Vagina (tissue), 2 donors: ENCODE data around the gene PLEKHJ1. TPM values are rescaled to one million over a fixed set of nuclear protein-coding genes. Genes with fewer than 3 reads are reported as not detected.

Experiments used
- DNase-seq, 2 donors: peaks; one replicate each; pipeline ENCODE4 v3.0.0-alpha.2; 2017; ENCODE audit errors: extremely low spot score in 2 of 2
- H3K27ac ChIP-seq: fragments of 200-600 bp; sonication (generic); one replicate; pipeline ENCODE4 v1.5.1; 2019
- H3K27me3 ChIP-seq: fragments of 200-600 bp; sonication (generic); one replicate; pipeline ENCODE4 v1.5.1; 2019
- H3K36me3 ChIP-seq, 2 donors: fragments of 200-600 bp; sonication (generic); one replicate each; pipeline ENCODE4 v1.5.1; 2017 to 2019
- H3K4me1 ChIP-seq: fragments of 200-600 bp; sonication (generic); one replicate; pipeline ENCODE4 v1.5.1; 2019
- H3K4me3 ChIP-seq, 2 donors: fragments of 200-600 bp; sonication (generic); 1 replicate in 1 of 2; 2 replicates in 1 of 2; pipeline ENCODE4 v1.5.1; 2016 to 2019
- H3K9me3 ChIP-seq: fragments of 200-600 bp; sonication (generic); one replicate; pipeline ENCODE4 v1.5.1; 2019
- CTCF ChIP-seq, 3 experiments: fragments of 450-650 bp in 2 of 3; fragments of 200-600 bp in 1 of 3; sonication (generic) in 1 of 3; IDR thresholded peaks; one replicate each; pipeline ENCODE4 v1.5.1; 2017 to 2019; ENCODE audit warnings: antibody characterized with exemption in 3 of 3, mild to moderate bottlenecking in 2 of 3, moderate library complexity in 2 of 3
- POLR2A ChIP-seq, 2 donors: fragments of 450-650 bp; IDR thresholded peaks; one replicate each; pipeline ENCODE4 v1.6.1; 2017; ENCODE audit warnings: antibody characterized with exemption in 2 of 2, mild to moderate bottlenecking in 2 of 2, moderate library complexity in 2 of 2
- POLR2AphosphoS5 ChIP-seq, 2 donors: sonication (generic); formaldehyde crosslinking; IDR thresholded peaks; one replicate each; pipeline ENCODE4 v1.9.0; 2017; ENCODE audit warnings: antibody characterized with exemption in 2 of 2, mild to moderate bottlenecking in 2 of 2, low read depth in 1 of 2; ENCODE audit not compliant: insufficient read depth in 1 of 2
- intact Hi-C: fragments of 100-400 bp; cut with DNase I; formaldehyde crosslinking; loops from one replicate; pipeline ENCODE4 v1.15.1; 2023
- total RNA-seq: library from RNA; depleted of rRNA; stranded (reverse); fragments of >200 nt; gene quantifications from one replicate; pipeline ENCODE4 v1.2.3, GENCODE V29; 2016

PLEKHJ1 gene
- total RNA-seq, 1 donor from 2014 or later = 30.7 TPM

- Histone ChIP-seq H3K36me3 (peaks cover 0 to 31% of the 10 kb centered on the region in 2 donors), H3K27ac (no peak overlapping the region), H3K4me1 (peaks cover 21% of the 10 kb centered on the region), H3K4me3 (no peak overlapping the region), H3K27me3 (no peaks in the 10 kb centered on the region), H3K9me3 (no peaks in the 10 kb centered on the region)
- intact Hi-C loops = no loop called here
- TF ChIP-seq POLR2A (IDR thresholded peaks at IDR 0.05) (no peak), POLR2AphosphoS5 (IDR thresholded peaks at IDR 0.05; ENCODE audit: insufficient read depth in 1 of 2, low read depth in 1 of 2) (no peak), CTCF (IDR thresholded peaks at IDR 0.05) (no peak)
- no peak for DNase-seq
These were observed 45.2 kb downstream of the PLEKHJ1 start for GRCh38 chr19:2190848-2191455.

- H3K36me3 ChIP-seq = peaks cover 0 to 31% of the 10 kb centered on the region in 2 donors
- intact Hi-C loops = no loop called here
- no peaks in the 10 kb centered on the region for H3K9me3 ChIP-seq
- H3K27me3 ChIP-seq = no peaks in the 10 kb centered on the region
- no peak overlapping the region for H3K4me3 ChIP-seq
- TF ChIP-seq POLR2A (IDR thresholded peaks at IDR 0.05) (no peak), CTCF (IDR thresholded peaks at IDR 0.05) (no peak), POLR2AphosphoS5 (IDR thresholded peaks at IDR 0.05; ENCODE audit: insufficient read depth in 1 of 2, low read depth in 1 of 2) (no peak)
- peaks cover 31% of the 10 kb centered on the region for H3K4me1 ChIP-seq
- DNase-seq = no peak
- H3K27ac ChIP-seq = no peak overlapping the region
These were observed 46.2 kb downstream of the PLEKHJ1 start for GRCh38 chr19:2189880-2190279.

- Histone ChIP-seq H3K27ac (no peak overlapping the region), H3K9me3 (no peaks in the 10 kb centered on the region), H3K27me3 (no peaks in the 10 kb centered on the region), H3K4me3 (no peak overlapping the region), H3K36me3 (peaks cover 0 to 21% of the 10 kb centered on the region in 2 donors), H3K4me1 (peaks cover 32% of the 10 kb centered on the region)
- intact Hi-C loops = no loop called here
- TF ChIP-seq POLR2AphosphoS5 (IDR thresholded peaks at IDR 0.05; ENCODE audit: insufficient read depth in 1 of 2, low read depth in 1 of 2) = no peak
- no peak for TF ChIP-seq POLR2A (IDR thresholded peaks at IDR 0.05)
- TF ChIP-seq CTCF (IDR thresholded peaks at IDR 0.05) = no peak
- DNase-seq = no peak
These were observed 47.3 kb downstream of the PLEKHJ1 start for GRCh38 chr19:2188708-2189385.

GRCh38 chr19:2187159-2187558, 49.0 kb downstream of the PLEKHJ1 start:
- intact Hi-C loops = no loop called here
- Histone ChIP-seq H3K36me3 (peaks cover 0 to 13% of the 10 kb centered on the region in 2 donors), H3K27ac (peak overlapping the region; percentile 51), H3K27me3 (no peaks in the 10 kb centered on the region), H3K4me1 (peaks cover 36% of the 10 kb centered on the region), H3K4me3 (no peak overlapping the region), H3K9me3 (no peaks in the 10 kb centered on the region)
- TF ChIP-seq POLR2A (IDR thresholded peaks at IDR 0.05) = no peak
- TF ChIP-seq POLR2AphosphoS5 (IDR thresholded peaks at IDR 0.05; ENCODE audit: insufficient read depth in 1 of 2, low read depth in 1 of 2) = no peak
- TF ChIP-seq CTCF (IDR thresholded peaks at IDR 0.05) = no peak
- DNase-seq = no peak
